ENCODE data around the gene EPHA7.

DNA sequence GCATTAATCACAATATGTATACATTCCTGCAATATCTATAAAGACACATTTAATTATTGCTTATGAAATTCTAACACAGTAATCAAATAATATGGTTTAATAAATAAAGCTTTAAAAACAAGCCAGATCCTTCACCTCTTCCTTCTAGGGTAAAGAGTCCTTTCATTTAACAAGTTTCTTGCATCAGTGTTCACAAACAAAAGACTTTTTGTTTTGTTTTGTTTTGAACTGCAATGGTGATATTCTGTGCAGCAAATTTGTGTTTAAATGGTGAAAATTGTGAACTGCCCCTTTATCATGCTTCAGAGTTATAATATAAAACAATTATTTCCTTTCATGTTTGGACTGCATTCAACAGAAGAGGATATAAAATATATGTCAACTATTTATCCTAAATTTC lies 177.3 kb downstream of the EPHA7 start:
- TF ChIP-seq, protein P1, sequence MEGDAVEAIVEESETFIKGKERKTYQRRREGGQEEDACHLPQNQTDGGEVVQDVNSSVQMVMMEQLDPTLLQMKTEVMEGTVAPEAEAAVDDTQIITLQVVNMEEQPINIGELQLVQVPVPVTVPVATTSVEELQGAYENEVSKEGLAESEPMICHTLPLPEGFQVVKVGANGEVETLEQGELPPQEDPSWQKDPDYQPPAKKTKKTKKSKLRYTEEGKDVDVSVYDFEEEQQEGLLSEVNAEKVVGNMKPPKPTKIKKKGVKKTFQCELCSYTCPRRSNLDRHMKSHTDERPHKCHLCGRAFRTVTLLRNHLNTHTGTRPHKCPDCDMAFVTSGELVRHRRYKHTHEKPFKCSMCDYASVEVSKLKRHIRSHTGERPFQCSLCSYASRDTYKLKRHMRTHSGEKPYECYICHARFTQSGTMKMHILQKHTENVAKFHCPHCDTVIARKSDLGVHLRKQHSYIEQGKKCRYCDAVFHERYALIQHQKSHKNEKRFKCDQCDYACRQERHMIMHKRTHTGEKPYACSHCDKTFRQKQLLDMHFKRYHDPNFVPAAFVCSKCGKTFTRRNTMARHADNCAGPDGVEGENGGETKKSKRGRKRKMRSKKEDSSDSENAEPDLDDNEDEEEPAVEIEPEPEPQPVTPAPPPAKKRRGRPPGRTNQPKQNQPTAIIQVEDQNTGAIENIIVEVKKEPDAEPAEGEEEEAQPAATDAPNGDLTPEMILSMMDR (conservative IDR thresholded peaks at IDR 0.05; ENCODE audit: low read length): no peak
- no peak for TF ChIP-seq EZH2phosphoT487 (IDR thresholded peaks at IDR 0.05; ENCODE audit: borderline replicate concordance, low read depth, low read length)

Data from OCI-LY7 (cell line).